ENCODE data around the gene SLC16A1. TPM values are rescaled to one million over a fixed set of nuclear protein-coding genes. Genes with fewer than 3 reads are reported as not detected.

Gene SLC16A1
- total RNA-seq, 1 experiment from 2014 or later: 101 TPM

DNA sequence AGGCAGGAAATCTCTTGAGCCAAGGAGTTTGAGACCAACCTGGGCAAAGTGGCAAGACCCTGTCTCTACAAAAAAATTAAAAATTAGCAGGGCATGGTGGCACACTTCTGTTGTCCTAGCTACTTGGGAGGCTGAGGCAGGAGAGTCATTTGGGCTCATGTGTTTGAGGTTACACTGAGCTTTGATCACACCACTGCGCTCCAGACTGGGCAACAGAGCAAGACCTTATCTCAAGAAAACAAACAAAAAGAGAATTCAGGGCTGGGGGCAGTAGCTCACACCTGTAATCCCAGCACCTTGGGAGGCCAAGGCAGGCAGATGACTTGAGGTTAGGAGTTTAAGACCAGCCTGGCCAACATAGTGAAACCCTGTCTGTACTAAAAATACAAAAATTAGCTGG lies 17.8 kb upstream of the SLC16A1 start:
- ChIA-PET CTCF (interaction anchor here (0.6 kb wide), 1 partner anchor 30 kb away, joined by 4 read pairs; no protein-coding TSS in a partner anchor), POLR2A (ENCODE audit: low non-redundant PET) (no interaction called here)
- intact Hi-C loops (cut with micrococcal nuclease; ENCODE audit: unreplicated experiment): no loop called here
- Histone ChIP-seq H3K27me3 (replicated peaks; ENCODE audit: insufficient read depth, low read depth, low read length, poor library complexity) (no peaks in the 10 kb centered on the region), H3K4me1 (ENCODE audit: insufficient read depth, low read length, poor library complexity, severe bottlenecking) (no peaks in the 10 kb centered on the region), H3K27ac (ENCODE audit: low read depth, low read length, poor library complexity, severe bottlenecking) (no peak overlapping the region), H3K36me3 (ENCODE audit: insufficient read depth, low read length, poor library complexity, severe bottlenecking) (no peaks in the 10 kb centered on the region), H3K9me3 (ENCODE audit: low read depth, low read length, poor library complexity, severe bottlenecking) (no peaks in the 10 kb centered on the region), H3K4me3 (ENCODE audit: low read depth, low read length, poor library complexity, severe bottlenecking) (no peak overlapping the region)
- no peak for TF ChIP-seq EZH2 (IDR thresholded peaks at IDR 0.05; ENCODE audit: borderline replicate concordance, low read depth, low read length, poor library complexity, severe bottlenecking)
- TF ChIP-seq CTCF (conservative IDR thresholded peaks at IDR 0.05; ENCODE audit: low read depth, low read length): no peak
- no peak for DNase-seq (ENCODE audit: low spot score)
- BruUV-seq (replicated peaks): no TSS peak

DNA sequence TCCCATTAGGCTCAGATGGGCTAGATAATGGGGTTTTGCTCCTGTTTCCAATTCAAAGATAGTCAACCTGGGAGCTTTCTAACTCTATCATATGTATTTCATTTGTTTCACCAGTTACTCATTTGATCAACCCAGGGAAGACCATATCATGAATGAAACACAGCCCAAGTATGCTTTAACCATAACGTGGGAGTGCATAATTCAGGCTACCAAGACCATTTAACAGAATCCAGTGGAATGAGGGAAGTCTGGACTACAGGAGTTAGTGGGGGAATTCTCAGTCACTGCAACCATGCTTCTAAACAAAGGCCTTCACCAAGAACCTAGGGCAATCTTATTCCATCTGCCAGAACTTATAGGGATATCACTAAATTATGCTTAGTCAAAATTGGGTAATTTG lies 15.0 kb upstream of the SLC16A1 start:
- intact Hi-C loops (cut with micrococcal nuclease; ENCODE audit: unreplicated experiment): no loop called here
- Histone ChIP-seq H3K4me1 (ENCODE audit: insufficient read depth, low read length, poor library complexity, severe bottlenecking) (no peaks in the 10 kb centered on the region), H3K4me3 (ENCODE audit: low read depth, low read length, poor library complexity, severe bottlenecking) (no peak overlapping the region), H3K27ac (ENCODE audit: low read depth, low read length, poor library complexity, severe bottlenecking) (no peak overlapping the region), H3K27me3 (replicated peaks; ENCODE audit: insufficient read depth, low read depth, low read length, poor library complexity) (no peaks in the 10 kb centered on the region), H3K9me3 (ENCODE audit: low read depth, low read length, poor library complexity, severe bottlenecking) (no peaks in the 10 kb centered on the region), H3K36me3 (ENCODE audit: insufficient read depth, low read length, poor library complexity, severe bottlenecking) (peaks cover 21% of the 10 kb centered on the region)
- ChIA-PET POLR2A (ENCODE audit: low non-redundant PET) (no interaction called here), CTCF (no interaction called here)
- DNase-seq (ENCODE audit: low spot score): no peak
- no TSS peak for BruUV-seq (replicated peaks)
- TF ChIP-seq EZH2 (IDR thresholded peaks at IDR 0.05; ENCODE audit: borderline replicate concordance, low read depth, low read length, poor library complexity, severe bottlenecking): no peak
- no peak for TF ChIP-seq CTCF (conservative IDR thresholded peaks at IDR 0.05; ENCODE audit: low read depth, low read length)

DNA sequence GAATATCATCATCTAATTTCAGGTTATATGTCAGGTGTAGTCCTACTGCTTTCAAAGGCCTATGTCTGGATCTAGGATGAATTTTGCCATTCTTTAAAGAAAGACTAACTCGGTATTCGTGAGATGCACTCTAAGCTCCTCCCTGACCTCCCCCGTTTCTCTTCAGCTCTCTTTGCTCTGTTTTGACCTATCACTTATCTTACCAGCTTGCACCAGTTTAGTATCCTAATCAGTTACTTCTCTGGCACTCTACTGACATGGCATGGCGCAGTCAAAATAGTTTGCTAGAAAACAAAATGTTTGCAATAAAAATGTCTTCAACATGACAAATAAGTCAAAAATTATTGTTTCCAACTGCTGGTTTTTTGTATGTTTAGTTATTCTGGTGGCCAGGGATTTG lies 8.4 kb upstream of the SLC16A1 start:
- no TSS peak for BruUV-seq (replicated peaks)
- Histone ChIP-seq H3K36me3 (ENCODE audit: insufficient read depth, low read length, poor library complexity, severe bottlenecking) (peaks cover 69% of the 10 kb centered on the region), H3K9me3 (ENCODE audit: low read depth, low read length, poor library complexity, severe bottlenecking) (no peaks in the 10 kb centered on the region), H3K4me1 (ENCODE audit: insufficient read depth, low read length, poor library complexity, severe bottlenecking) (no peaks in the 10 kb centered on the region), H3K27ac (ENCODE audit: low read depth, low read length, poor library complexity, severe bottlenecking) (no peak overlapping the region), H3K4me3 (ENCODE audit: low read depth, low read length, poor library complexity, severe bottlenecking) (no peak overlapping the region), H3K27me3 (replicated peaks; ENCODE audit: insufficient read depth, low read depth, low read length, poor library complexity) (no peaks in the 10 kb centered on the region)
- no peak for DNase-seq (ENCODE audit: low spot score)
- intact Hi-C loops (cut with micrococcal nuclease; ENCODE audit: unreplicated experiment): no loop called here
- ChIA-PET CTCF (no interaction called here), POLR2A (ENCODE audit: low non-redundant PET) (no interaction called here)
- TF ChIP-seq CTCF (conservative IDR thresholded peaks at IDR 0.05; ENCODE audit: low read depth, low read length) (no peak), EZH2 (IDR thresholded peaks at IDR 0.05; ENCODE audit: borderline replicate concordance, low read depth, low read length, poor library complexity, severe bottlenecking) (no peak)
